ENCODE measurements around the gene TMEM125. TPM values are rescaled to one million over a fixed set of nuclear protein-coding genes. Genes with fewer than 3 reads are reported as not detected.

The TMEM125 gene
- total RNA-seq, 6 donors from 2014 or later = 144 to 302 (median 227) TPM

GRCh38 chr1:43232482-43232881 is 37.3 kb upstream of the TMEM125 start:
- no peaks in the 10 kb centered on the region for H3K27me3 ChIP-seq
- H3K4me1 ChIP-seq = peaks cover 0 to 25% (median 13%) of the 10 kb centered on the region in 4 donors
- TF ChIP-seq POLR2AphosphoS5 (IDR thresholded peaks at IDR 0.05) (no peak), POLR2A (IDR thresholded peaks at IDR 0.05) (no peak), EP300 (IDR thresholded peaks at IDR 0.05) (no peak)
- TF ChIP-seq, protein P1, sequence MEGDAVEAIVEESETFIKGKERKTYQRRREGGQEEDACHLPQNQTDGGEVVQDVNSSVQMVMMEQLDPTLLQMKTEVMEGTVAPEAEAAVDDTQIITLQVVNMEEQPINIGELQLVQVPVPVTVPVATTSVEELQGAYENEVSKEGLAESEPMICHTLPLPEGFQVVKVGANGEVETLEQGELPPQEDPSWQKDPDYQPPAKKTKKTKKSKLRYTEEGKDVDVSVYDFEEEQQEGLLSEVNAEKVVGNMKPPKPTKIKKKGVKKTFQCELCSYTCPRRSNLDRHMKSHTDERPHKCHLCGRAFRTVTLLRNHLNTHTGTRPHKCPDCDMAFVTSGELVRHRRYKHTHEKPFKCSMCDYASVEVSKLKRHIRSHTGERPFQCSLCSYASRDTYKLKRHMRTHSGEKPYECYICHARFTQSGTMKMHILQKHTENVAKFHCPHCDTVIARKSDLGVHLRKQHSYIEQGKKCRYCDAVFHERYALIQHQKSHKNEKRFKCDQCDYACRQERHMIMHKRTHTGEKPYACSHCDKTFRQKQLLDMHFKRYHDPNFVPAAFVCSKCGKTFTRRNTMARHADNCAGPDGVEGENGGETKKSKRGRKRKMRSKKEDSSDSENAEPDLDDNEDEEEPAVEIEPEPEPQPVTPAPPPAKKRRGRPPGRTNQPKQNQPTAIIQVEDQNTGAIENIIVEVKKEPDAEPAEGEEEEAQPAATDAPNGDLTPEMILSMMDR (IDR thresholded peaks at IDR 0.05) = no peak
- no peak overlapping the region for H3K4me3 ChIP-seq
- H3K27ac ChIP-seq = peak overlapping the region in 1 of 4 donors; percentile 44
- ATAC-seq (ENCODE audit: low FRiP score in 2 of 2) (no peak), DNase-seq (no peak)
- no peaks in the 10 kb centered on the region for H3K36me3 ChIP-seq
- WGBS, 2 donors = 83 to 89% methylated on average over 4 of the region's 4 CpGs
- H3K9me3 ChIP-seq = no peaks in the 10 kb centered on the region

- peaks cover 8 to 28% (median 20%) of the 10 kb centered on the region in 4 donors for H3K4me1 ChIP-seq
- ATAC-seq (ENCODE audit: low FRiP score in 2 of 2) (no peak), DNase-seq (no peak)
- TF ChIP-seq, protein P1 (IDR thresholded peaks at IDR 0.05) = no peak
- TF ChIP-seq POLR2A (IDR thresholded peaks at IDR 0.05) (no peak), POLR2AphosphoS5 (IDR thresholded peaks at IDR 0.05) (no peak), EP300 (IDR thresholded peaks at IDR 0.05) (no peak)
- H3K27ac ChIP-seq = no peak overlapping the region
- H3K4me3 ChIP-seq = no peak overlapping the region
- no peaks in the 10 kb centered on the region for H3K36me3 ChIP-seq
- no peaks in the 10 kb centered on the region for H3K9me3 ChIP-seq
- 84 to 87% methylated on average over 5 of the region's 5 CpGs for WGBS, 2 donors
- H3K27me3 ChIP-seq = no peaks in the 10 kb centered on the region
Measured at GRCh38 chr1:43233631-43234030, 36.2 kb upstream of the TMEM125 start.

GRCh38 chr1:43234267-43234666 is 35.5 kb upstream of the TMEM125 start:
- 93 to 94% methylated on average over 16 to 17 of the region's 17 CpGs for WGBS, 2 donors
- TF ChIP-seq POLR2A (IDR thresholded peaks at IDR 0.05) (no peak), EP300 (IDR thresholded peaks at IDR 0.05) (no peak), POLR2AphosphoS5 (IDR thresholded peaks at IDR 0.05) (no peak)
- TF ChIP-seq, protein P1 (IDR thresholded peaks at IDR 0.05) = no peak
- no peaks in the 10 kb centered on the region for H3K9me3 ChIP-seq
- H3K4me3 ChIP-seq = no peak overlapping the region
- DNase-seq = no peak
- peaks cover 14 to 34% (median 24%) of the 10 kb centered on the region in 4 donors for H3K4me1 ChIP-seq
- no peak for ATAC-seq (ENCODE audit: low FRiP score in 2 of 2)
- H3K27ac ChIP-seq = no peak overlapping the region
- H3K27me3 ChIP-seq = no peaks in the 10 kb centered on the region
- no peaks in the 10 kb centered on the region for H3K36me3 ChIP-seq

DNA sequence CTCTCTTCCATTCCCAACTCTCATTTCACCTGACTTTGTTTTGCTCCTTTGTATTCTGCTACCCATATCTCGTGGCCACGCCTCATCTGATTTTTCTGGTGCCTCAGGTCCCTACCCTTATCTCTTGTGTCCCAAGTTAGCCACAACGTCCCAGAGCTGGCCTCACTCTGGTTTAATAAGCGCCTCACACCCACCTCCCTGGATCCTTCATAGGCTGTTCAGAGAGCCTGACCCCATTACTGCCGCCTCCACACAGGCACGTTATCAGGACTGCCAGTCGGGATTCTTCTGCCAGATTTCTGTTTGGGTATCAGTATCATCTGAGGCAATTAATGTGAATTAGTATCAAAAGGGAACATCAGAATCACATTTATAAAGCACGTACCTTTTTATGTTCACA is 34.7 kb upstream of the TMEM125 start:
- peaks cover 14 to 35% (median 20%) of the 10 kb centered on the region in 4 donors for H3K4me1 ChIP-seq

More for the DNA sequence above, 34.7 kb upstream of the TMEM125 start:
- no peak for DNase-seq
- no peak overlapping the region for H3K27ac ChIP-seq
- WGBS, 2 donors = 85 to 87% methylated on average over 8 of the region's 8 CpGs
- no peak for TF ChIP-seq POLR2AphosphoS5 (IDR thresholded peaks at IDR 0.05)
- no peak for TF ChIP-seq EP300 (IDR thresholded peaks at IDR 0.05)
- TF ChIP-seq, protein P1 (IDR thresholded peaks at IDR 0.05) = no peak
- TF ChIP-seq POLR2A (IDR thresholded peaks at IDR 0.05) = no peak
- no peak overlapping the region for H3K4me3 ChIP-seq
- no peak for ATAC-seq (ENCODE audit: low FRiP score in 2 of 2)
- H3K9me3 ChIP-seq = no peaks in the 10 kb centered on the region
- no peaks in the 10 kb centered on the region for H3K36me3 ChIP-seq
- H3K27me3 ChIP-seq = no peaks in the 10 kb centered on the region
